Esophagus squamous epithelium (tissue), 5 donors: ENCODE data around the gene SLC16A1. TPM values are rescaled to one million over a fixed set of nuclear protein-coding genes. Genes with fewer than 3 reads are reported as not detected.

Source experiments
- DNase-seq: peaks from one replicate; lab custom pipeline; 2025; lab: John Stamatoyannopoulos, UW
- H3K27ac ChIP-seq, 4 donors: fragments of 200-600 bp; sonication (generic); one replicate each; pipeline ENCODE4 v1.5.1; 2016 to 2019; ENCODE audit warnings: mild to moderate bottlenecking in 1 of 4
- H3K27me3 ChIP-seq, 4 donors: fragments of 200-600 bp; sonication (generic); 1 replicate in 3 of 4; 2 replicates in 1 of 4; pipeline versions ENCODE4 v1.5.1 to v1.6.0; 2017 to 2021; ENCODE audit warnings: antibody characterized with exemption in 1 of 4
- H3K36me3 ChIP-seq, 3 donors: fragments of 200-600 bp; sonication (generic); one replicate each; pipeline ENCODE4 v1.5.1; 2016 to 2019
- H3K4me1 ChIP-seq, 3 donors: fragments of 200-600 bp; sonication (generic); one replicate each; pipeline ENCODE4 v1.5.1; 2017 to 2019
- H3K4me3 ChIP-seq, 4 donors: fragments of 200-600 bp; sonication (generic); 1 replicate in 3 of 4; 2 replicates in 1 of 4; pipeline ENCODE4 v1.5.1; 2016 to 2019; ENCODE audit warnings: mild to moderate bottlenecking in 2 of 4, moderate library complexity in 1 of 4
- H3K9me3 ChIP-seq, 3 donors: fragments of 200-600 bp; sonication (generic); one replicate each; pipeline ENCODE4 v1.5.1; 2016 to 2019
- CTCF ChIP-seq, 6 experiments: fragments of 450-650 bp in 4 of 6; fragments of 200-600 bp in 2 of 6; sonication (generic) in 2 of 6; IDR thresholded peaks; one replicate each; pipeline ENCODE4 v1.5.1; 2016 to 2019; ENCODE audit warnings: antibody characterized with exemption in 6 of 6, mild to moderate bottlenecking in 4 of 6, moderate library complexity in 4 of 6
- POLR2A ChIP-seq, 4 donors: fragments of 450-650 bp; IDR thresholded peaks; one replicate each; pipeline ENCODE4 v1.6.1; 2017; ENCODE audit warnings: antibody characterized with exemption in 4 of 4, mild to moderate bottlenecking in 4 of 4, moderate library complexity in 3 of 4
- WGBS, 2 donors: methylation state at CpG; one replicate each; pipeline ENCODE4 v1.1.5; 2018; 5-methylcytosine and 5-hydroxymethylcytosine counted together
- intact Hi-C: fragments of 100-400 bp; cut with DNase I; formaldehyde crosslinking; loops from one replicate; pipeline ENCODE4 v1.15.0; 2022
- total RNA-seq, 4 donors: library from RNA; depleted of rRNA; stranded (reverse); fragments of >200 nt; gene quantifications; one replicate each; pipeline ENCODE4 v1.1.0, GENCODE V29; 2016
- donor health status: DM: yes; HTN: yes; CAD: no.

The SLC16A1 gene
- total RNA-seq, 4 donors from 2014 or later = 19.1 to 80.3 (median 57.9) TPM

GRCh38 chr1:112927462-112927990 lies 28.5 kb downstream of the SLC16A1 start:
- Histone ChIP-seq H3K27me3 (no peaks in the 10 kb centered on the region), H3K36me3 (peaks cover 0 to 33% (median 0%) of the 10 kb centered on the region in 3 donors), H3K27ac (no peak overlapping the region), H3K4me1 (peaks cover 0 to 12% (median 0%) of the 10 kb centered on the region in 3 donors), H3K9me3 (no peaks in the 10 kb centered on the region), H3K4me3 (no peak overlapping the region)
- TF ChIP-seq CTCF (IDR thresholded peaks at IDR 0.05) (no peak), POLR2A (IDR thresholded peaks at IDR 0.05) (no peak)
- 80 to 91% methylated on average over 2 of the region's 2 CpGs for WGBS, 2 donors
- no peak for DNase-seq
- intact Hi-C loops = no loop called here

- Histone ChIP-seq H3K9me3 (no peaks in the 10 kb centered on the region), H3K36me3 (peaks cover 0 to 40% (median 4%) of the 10 kb centered on the region in 3 donors), H3K27ac (no peak overlapping the region), H3K27me3 (no peaks in the 10 kb centered on the region), H3K4me3 (no peak overlapping the region), H3K4me1 (peaks cover 0 to 12% (median 0%) of the 10 kb centered on the region in 3 donors)
- DNase-seq = no peak
- TF ChIP-seq CTCF (IDR thresholded peaks at IDR 0.05) (no peak), POLR2A (IDR thresholded peaks at IDR 0.05) (no peak)
- WGBS, 2 donors = 87 to 100% methylated on average over 1 of the region's 1 CpG
- intact Hi-C loops = no loop called here
Observed at GRCh38 chr1:112926858-112927257, 29.1 kb downstream of the SLC16A1 start.

- no peak overlapping the region for H3K4me3 ChIP-seq
- H3K9me3 ChIP-seq = no peaks in the 10 kb centered on the region
- peaks cover 0 to 12% (median 0%) of the 10 kb centered on the region in 3 donors for H3K4me1 ChIP-seq
- DNase-seq = no peak
- peaks cover 0 to 50% (median 5%) of the 10 kb centered on the region in 3 donors for H3K36me3 ChIP-seq
- intact Hi-C loops = no loop called here
- TF ChIP-seq CTCF (IDR thresholded peaks at IDR 0.05) (no peak), POLR2A (IDR thresholded peaks at IDR 0.05) (no peak)
- H3K27me3 ChIP-seq = no peaks in the 10 kb centered on the region
- H3K27ac ChIP-seq = no peak overlapping the region
- 72 to 82% methylated on average over 3 of the region's 3 CpGs for WGBS, 2 donors
Observed at GRCh38 chr1:112925015-112925414, 31.0 kb downstream of the SLC16A1 start.

- Histone ChIP-seq H3K4me3 (no peak overlapping the region), H3K36me3 (peaks cover 0 to 51% (median 5%) of the 10 kb centered on the region in 3 donors), H3K9me3 (no peaks in the 10 kb centered on the region), H3K27me3 (no peaks in the 10 kb centered on the region), H3K27ac (no peak overlapping the region), H3K4me1 (peaks cover 0 to 12% (median 0%) of the 10 kb centered on the region in 3 donors)
- DNase-seq = no peak
- TF ChIP-seq POLR2A (IDR thresholded peaks at IDR 0.05) (no peak), CTCF (IDR thresholded peaks at IDR 0.05) (no peak)
- intact Hi-C loops = no loop called here
- WGBS, 2 donors = 80 to 97% methylated on average over 1 to 9 of the region's 12 CpGs
Observed at GRCh38 chr1:112923959-112924349, 32.0 kb downstream of the SLC16A1 start.

GRCh38 chr1:112923234-112923958 lies 32.6 kb downstream of the SLC16A1 start:
- intact Hi-C loops = no loop called here
- peaks cover 0 to 51% (median 5%) of the 10 kb centered on the region in 3 donors for H3K36me3 ChIP-seq
- H3K9me3 ChIP-seq = no peaks in the 10 kb centered on the region
- no peak overlapping the region for H3K4me3 ChIP-seq
- no peaks in the 10 kb centered on the region for H3K27me3 ChIP-seq
- TF ChIP-seq POLR2A (IDR thresholded peaks at IDR 0.05) = no peak
- TF ChIP-seq CTCF (IDR thresholded peaks at IDR 0.05) = no peak
- no peak overlapping the region for H3K27ac ChIP-seq
- H3K4me1 ChIP-seq = peaks cover 0 to 11% (median 0%) of the 10 kb centered on the region in 3 donors
- WGBS, 2 donors = 83 to 91% methylated on average over 1 to 6 of the region's 25 CpGs
- no peak for DNase-seq
